Neural cell (in vitro differentiated cells): ENCODE results near the gene NSMF.

Experiments
- EP300 ChIP-seq: fragments of 450-650 bp; conservative IDR thresholded peaks from 2 replicates; pipeline ENCODE4 v1.6.1; 2014; ENCODE audit warnings: antibody characterized with exemption, mild to moderate bottlenecking, moderate library complexity; ENCODE audit not compliant: poor library complexity, severe bottlenecking
- EZH2 ChIP-seq: fragments of 200-600, 300-800 bp; shearing (Covaris generic), sonication (generic); IDR thresholded peaks from 2 replicates; pipeline ENCODE4 v1.6.1; 2014; ENCODE audit warnings: antibody characterized with exemption, low read length, borderline replicate concordance, mild to moderate bottlenecking; ENCODE audit not compliant: insufficient read depth, poor library complexity, severe bottlenecking
- MXI1 ChIP-seq: fragments of 450-650 bp; conservative IDR thresholded peaks from 2 replicates; pipeline ENCODE4 v1.6.1; 2014; ENCODE audit warnings: antibody characterized with exemption, mild to moderate bottlenecking; ENCODE audit not compliant: poor library complexity, severe bottlenecking
- POLR2AphosphoS5 ChIP-seq: IDR thresholded peaks from 2 replicates; pipeline ENCODE4 v1.6.1; 2012
- RAD21 ChIP-seq: fragments of 450-650 bp; conservative IDR thresholded peaks from 2 replicates; pipeline ENCODE4 v1.6.1; 2014; ENCODE audit warnings: antibody characterized with exemption, mild to moderate bottlenecking, moderate library complexity
- REST ChIP-seq: IDR thresholded peaks from 2 replicates; pipeline ENCODE4 v1.6.1; 2012; ENCODE audit warnings: borderline replicate concordance
- SMC3 ChIP-seq: fragments of 450-650 bp; conservative IDR thresholded peaks from 2 replicates; pipeline ENCODE4 v1.6.1; 2014; ENCODE audit warnings: antibody characterized with exemption, mild to moderate bottlenecking, moderate library complexity; ENCODE audit not compliant: poor library complexity
- TAF1 ChIP-seq: IDR thresholded peaks from 2 replicates; pipeline ENCODE4 v1.6.1; 2012; ENCODE audit warnings: low read depth
- TF ChIP-seq, protein P1 (sequence below): fragments of 450-650 bp; IDR thresholded peaks from 2 replicates; pipeline ENCODE4 v1.5.1; 2014; ENCODE audit warnings: antibody characterized with exemption, mild to moderate bottlenecking, moderate library complexity; ENCODE audit not compliant: poor library complexity, severe bottlenecking

DNA sequence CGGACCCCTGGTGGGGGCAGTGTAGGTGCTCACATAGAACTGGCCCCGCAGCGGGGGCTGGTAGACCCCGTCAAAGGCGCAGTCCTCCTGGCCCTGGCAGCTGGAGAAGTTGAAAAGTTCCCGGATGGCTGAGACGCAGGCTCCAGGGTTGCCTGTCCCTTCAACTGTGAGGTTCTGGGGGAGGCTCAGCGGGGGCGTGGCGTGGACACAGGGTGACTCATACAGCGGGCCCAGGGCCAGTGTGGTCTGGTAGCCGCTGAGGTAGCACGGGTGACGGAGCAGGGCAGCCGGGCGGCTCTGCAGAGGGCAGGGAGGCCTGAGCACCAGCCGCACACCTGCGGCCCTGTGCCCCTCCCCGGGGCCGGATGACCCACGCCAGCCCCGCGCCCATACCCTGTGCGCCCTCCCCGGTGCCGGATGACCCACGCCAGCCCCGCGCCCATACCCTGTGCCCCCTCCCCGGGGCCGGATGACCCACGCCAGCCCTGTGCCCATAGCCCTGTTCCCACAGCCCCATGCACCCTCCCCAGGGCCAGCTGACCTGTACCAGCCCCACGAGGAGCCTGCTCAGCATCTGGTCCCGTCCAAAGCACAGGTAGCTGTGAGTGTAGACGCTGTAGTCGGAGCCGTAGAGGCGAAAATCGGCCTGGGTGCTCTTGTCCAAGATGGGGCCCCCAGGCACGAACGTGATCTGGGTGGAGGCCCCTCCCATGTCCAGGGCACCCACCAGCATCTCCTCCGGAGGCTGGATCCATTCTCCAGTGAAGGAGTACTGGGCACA, 23.0 kb downstream of the NSMF start:
- TF ChIP-seq TAF1, result no peak
- TF ChIP-seq, protein P1, sequence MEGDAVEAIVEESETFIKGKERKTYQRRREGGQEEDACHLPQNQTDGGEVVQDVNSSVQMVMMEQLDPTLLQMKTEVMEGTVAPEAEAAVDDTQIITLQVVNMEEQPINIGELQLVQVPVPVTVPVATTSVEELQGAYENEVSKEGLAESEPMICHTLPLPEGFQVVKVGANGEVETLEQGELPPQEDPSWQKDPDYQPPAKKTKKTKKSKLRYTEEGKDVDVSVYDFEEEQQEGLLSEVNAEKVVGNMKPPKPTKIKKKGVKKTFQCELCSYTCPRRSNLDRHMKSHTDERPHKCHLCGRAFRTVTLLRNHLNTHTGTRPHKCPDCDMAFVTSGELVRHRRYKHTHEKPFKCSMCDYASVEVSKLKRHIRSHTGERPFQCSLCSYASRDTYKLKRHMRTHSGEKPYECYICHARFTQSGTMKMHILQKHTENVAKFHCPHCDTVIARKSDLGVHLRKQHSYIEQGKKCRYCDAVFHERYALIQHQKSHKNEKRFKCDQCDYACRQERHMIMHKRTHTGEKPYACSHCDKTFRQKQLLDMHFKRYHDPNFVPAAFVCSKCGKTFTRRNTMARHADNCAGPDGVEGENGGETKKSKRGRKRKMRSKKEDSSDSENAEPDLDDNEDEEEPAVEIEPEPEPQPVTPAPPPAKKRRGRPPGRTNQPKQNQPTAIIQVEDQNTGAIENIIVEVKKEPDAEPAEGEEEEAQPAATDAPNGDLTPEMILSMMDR, result no peak
- TF ChIP-seq SMC3, result no peak
- no peak for TF ChIP-seq EP300
- TF ChIP-seq EZH2, result no peak
- TF ChIP-seq REST, result no peak
- no peak for TF ChIP-seq MXI1
- TF ChIP-seq POLR2AphosphoS5, result no peak
- no peak for TF ChIP-seq RAD21
